Breast epithelium (tissue), 4 donors: ENCODE results near the gene MOSMO. TPM values are rescaled to one million over a fixed set of nuclear protein-coding genes. Genes with fewer than 3 reads are reported as not detected.
"Not testable (repeated sequence)": the region's sequence is repeated elsewhere in the genome, so short reads cannot be mapped to it uniquely, and the experiment has no call there.

ENCODE experiments used
- DNase-seq, 2 donors: peaks; one replicate each; pipeline ENCODE4 v3.0.0-alpha.2; 2019; ENCODE audit warnings: low spot score in 2 of 2
- H3K27ac ChIP-seq, 2 donors: fragments of 200-600 bp; sonication (generic) in 1 of 2; one replicate each; pipeline ENCODE4 v1.5.1; 2016 to 2019; ENCODE audit warnings: mild to moderate bottlenecking in 1 of 2
- H3K27me3 ChIP-seq, 2 donors: fragments of 200-600 bp; sonication (generic) in 1 of 2; one replicate each; pipeline versions ENCODE4 v1.5.1 to v1.6.0; 2017 to 2019; ENCODE audit warnings: control low read depth in 1 of 2, mild to moderate bottlenecking in 1 of 2
- H3K36me3 ChIP-seq: fragments of 200-600 bp; one replicate; pipeline ENCODE4 v1.5.1; 2019
- H3K4me1 ChIP-seq, 2 donors: fragments of 200-600 bp; sonication (generic); one replicate each; pipeline ENCODE4 v1.5.1; 2016 to 2019; ENCODE audit warnings: control low read depth in 1 of 2
- H3K4me3 ChIP-seq, 3 donors: fragments of 200-600 bp; sonication (generic); 1 replicate in 2 of 3; 2 replicates in 1 of 3; pipeline ENCODE4 v1.5.1; 2016 to 2019; ENCODE audit warnings: mild to moderate bottlenecking in 3 of 3, moderate library complexity in 2 of 3
- H3K9me3 ChIP-seq, 2 donors: fragments of 200-600 bp; sonication (generic) in 1 of 2; one replicate each; pipeline ENCODE4 v1.5.1; 2016 to 2019; ENCODE audit warnings: control low read depth in 1 of 2
- CTCF ChIP-seq, 3 donors: fragments of 450-650 bp; IDR thresholded peaks; one replicate each; pipeline ENCODE4 v1.5.1; 2016 to 2017; ENCODE audit warnings: antibody characterized with exemption in 3 of 3, mild to moderate bottlenecking in 3 of 3, moderate library complexity in 3 of 3
- POLR2A ChIP-seq: fragments of 450-650 bp; IDR thresholded peaks from one replicate; pipeline ENCODE4 v1.6.1; 2016; ENCODE audit warnings: antibody characterized with exemption, mild to moderate bottlenecking, moderate library complexity
- POLR2AphosphoS5 ChIP-seq, 3 donors: sonication (generic); formaldehyde crosslinking; IDR thresholded peaks; one replicate each; pipeline ENCODE4 v1.6.1; 2017; ENCODE audit warnings: antibody characterized with exemption in 3 of 3
- intact Hi-C: fragments of 100-400 bp; cut with DNase I; formaldehyde crosslinking; loops from one replicate; pipeline ENCODE4 v1.15.1; 2023; ENCODE audit warnings: low total_unique reads
- total RNA-seq, 3 donors: library from RNA; depleted of rRNA; stranded (reverse); fragments of >200 nt; gene quantifications; one replicate each; pipeline ENCODE4 v1.1.0, GENCODE V29; 2016

The MOSMO gene
- total RNA-seq, 3 donors from 2014 or later: 19.7 to 31.5 (median 29.5) TPM

- no peak for TF ChIP-seq CTCF (IDR thresholded peaks at IDR 0.05)
- TF ChIP-seq POLR2AphosphoS5 (IDR thresholded peaks at IDR 0.05): no peak
- no peak for TF ChIP-seq POLR2A
- no peak overlapping the region for H3K27ac ChIP-seq
- no peaks in the 10 kb centered on the region for H3K4me1 ChIP-seq
- intact Hi-C loops: no loop called here
- H3K36me3 ChIP-seq: no peaks in the 10 kb centered on the region
- no peaks in the 10 kb centered on the region for H3K9me3 ChIP-seq
- no peaks in the 10 kb centered on the region for H3K27me3 ChIP-seq
- no peak for DNase-seq
- no peak overlapping the region for H3K4me3 ChIP-seq
Measured at GRCh38 chr16:22124583-22125284, 116.8 kb downstream of the MOSMO start.

- no peaks in the 10 kb centered on the region for H3K36me3 ChIP-seq
- TF ChIP-seq CTCF (IDR thresholded peaks at IDR 0.05) (no peak), POLR2AphosphoS5 (IDR thresholded peaks at IDR 0.05) (no peak), POLR2A (no peak)
- H3K4me1 ChIP-seq: no peaks in the 10 kb centered on the region
- no peak overlapping the region for H3K27ac ChIP-seq
- H3K4me3 ChIP-seq: no peak overlapping the region
- intact Hi-C loops: no loop called here
- DNase-seq: no peak
- H3K9me3 ChIP-seq: no peaks in the 10 kb centered on the region
- no peaks in the 10 kb centered on the region for H3K27me3 ChIP-seq
Measured at GRCh38 chr16:22126037-22126558, 118.2 kb downstream of the MOSMO start.

- H3K27ac ChIP-seq, H3K27me3 ChIP-seq, H3K9me3 ChIP-seq, H3K36me3 ChIP-seq, H3K4me3 ChIP-seq, intact Hi-C loops, DNase-seq, H3K4me1 ChIP-seq: not testable (repeated sequence)
Measured at GRCh38 chr16:22128537-22128936, 120.6 kb downstream of the MOSMO start.

- no peak overlapping the region for H3K27ac ChIP-seq
- no peak for TF ChIP-seq POLR2AphosphoS5 (IDR thresholded peaks at IDR 0.05)
- TF ChIP-seq POLR2A: no peak
- no peak for TF ChIP-seq CTCF (IDR thresholded peaks at IDR 0.05)
- intact Hi-C loops: no loop called here
Measured at GRCh38 chr16:22130528-22130927, 122.6 kb downstream of the MOSMO start.

GRCh38 chr16:22132801-22133200 is 124.9 kb downstream of the MOSMO start:
- Histone ChIP-seq H3K4me1 (no peaks in the 10 kb centered on the region), H3K36me3 (no peaks in the 10 kb centered on the region), H3K27ac (no peak overlapping the region), H3K9me3 (no peaks in the 10 kb centered on the region), H3K4me3 (no peak overlapping the region), H3K27me3 (no peaks in the 10 kb centered on the region)
- intact Hi-C loops: no loop called here
- no peak for DNase-seq
- TF ChIP-seq POLR2AphosphoS5 (IDR thresholded peaks at IDR 0.05) (no peak), CTCF (IDR thresholded peaks at IDR 0.05) (no peak), POLR2A (no peak)

More at GRCh38 chr16:22130528-22130927, 122.6 kb downstream of the MOSMO start:
- Histone ChIP-seq H3K4me1 (no peaks in the 10 kb centered on the region), H3K9me3 (no peaks in the 10 kb centered on the region), H3K36me3 (no peaks in the 10 kb centered on the region), H3K4me3 (no peak overlapping the region), H3K27me3 (no peaks in the 10 kb centered on the region)
- DNase-seq: no peak

Other genes starting within 250 kb of the MOSMO start
- gene NPIPB4, start 150.4 kb upstream of the MOSMO start, total RNA-seq: 100 to 1,000 TPM in 1 of 3 donors, 10 to 100 TPM in 2; 70.4 to 110 (median 96.8) TPM
- gene UQCRC2, start 54.8 kb upstream of the MOSMO start, total RNA-seq: 100 to 1,000 TPM; 142 to 177 (median 173) TPM
- not detected for gene PDZD9, start 7.0 kb upstream of the MOSMO start, total RNA-seq
- gene VWA3A, start 84.4 kb downstream of the MOSMO start, total RNA-seq: 1 to 10 TPM in 1 of 3 donors, under 1 TPM in 1, not detected in 1; 0.29 to 2.3 TPM
- under 1 TPM in 1 of 3 donors, not detected in 2; 0.16 TPM for gene SDR42E2, start 154.4 kb downstream of the MOSMO start, total RNA-seq
- gene EEF2K, start 198.2 kb downstream of the MOSMO start, total RNA-seq: 10 to 100 TPM; 23.3 to 40.5 (median 30.0) TPM